SK-N-SH (cell line): ENCODE measurements around the gene PDE4B. TPM values are rescaled to one million over a fixed set of nuclear protein-coding genes. Genes with fewer than 3 reads are reported as not detected.

Experiments used
- CTCF ChIA-PET: fragments of 300-600, 350-600 bp; formaldehyde crosslinking; extraction: SDS; loops from one replicate; lab custom pipeline; 2021; lab: Yijun Ruan, JAX
- POLR2A ChIA-PET: fragments of 350-600 bp; sonication (Branson Sonifier 250); formaldehyde crosslinking; extraction: SDS; loops from one replicate; lab custom pipeline; 2020; ENCODE audit warnings: antibody characterized with exemption, inconsistent platforms; lab: Yijun Ruan, JAX
- DNase-seq: peaks from one replicate; pipeline ENCODE4 v3.0.0; 2012
- H2AFZ ChIP-seq: fragments of 200-600 bp; sonication (generic); 2 replicates; pipeline ENCODE4 v1.8.1; 2016; ENCODE audit warnings: antibody characterized with exemption, mild to moderate bottlenecking, low read depth
- H3F3A ChIP-seq: fragments of 200-600 bp; sonication (generic); replicated peaks from 2 replicates; pipeline ENCODE3; 2016; ENCODE audit warnings: antibody characterized with exemption, mild to moderate bottlenecking; ENCODE audit not compliant: insufficient read depth
- H3K27ac ChIP-seq, 2 experiments: fragments of 200-500 bp in 1 of 2; fragments of 200-600 bp in 1 of 2; sonication (Bioruptor generic) in 1 of 2; sonication (generic), shearing (Covaris generic) in 1 of 2; 2 replicates each; pipeline versions ENCODE4 v1.5.1 to v1.6.1; 2014 to 2016; ENCODE audit warnings: low read depth in 2 of 2, inconsistent platforms in 1 of 2, low read length in 1 of 2, mild to moderate bottlenecking in 1 of 2, mixed read lengths in 1 of 2
- H3K27me3 ChIP-seq: fragments of 200-600 bp; sonication (generic), shearing (Covaris generic); 2 replicates; pipeline ENCODE4 v1.6.1; 2016; ENCODE audit warnings: mixed run types; ENCODE audit not compliant: insufficient read depth
- H3K36me3 ChIP-seq, 2 experiments: fragments of 200-500 bp in 1 of 2; fragments of 200-600 bp in 1 of 2; sonication (Bioruptor generic) in 1 of 2; sonication (generic) in 1 of 2; replicated peaks in 1 of 2; 2 replicates each; pipeline versions ENCODE3 to v1.5.1; 2014 to 2016; ENCODE audit warnings: low read length in 1 of 2, mild to moderate bottlenecking in 1 of 2; ENCODE audit not compliant: insufficient read depth in 2 of 2, control insufficient read depth in 1 of 2
- H3K4me1 ChIP-seq, 2 experiments: fragments of 200-500 bp in 1 of 2; fragments of 200-600 bp in 1 of 2; sonication (Bioruptor generic) in 1 of 2; sonication (generic), shearing (Covaris generic) in 1 of 2; 2 replicates each; pipeline versions ENCODE4 v1.5.1 to v1.6.1; 2014 to 2016; ENCODE audit warnings: low read depth in 1 of 2, low read length in 1 of 2, mixed run types in 1 of 2; ENCODE audit not compliant: insufficient read depth in 2 of 2, control insufficient read depth in 1 of 2
- H3K4me2 ChIP-seq: fragments of 200-600 bp; sonication (generic), shearing (Covaris generic); 2 replicates; pipeline ENCODE4 v1.6.1; 2017; ENCODE audit warnings: mixed run types
- H3K4me3 ChIP-seq, 2 experiments: fragments of 200-500 bp in 1 of 2; fragments of 200-600 bp in 1 of 2; sonication (Bioruptor generic) in 1 of 2; sonication (generic), shearing (Covaris generic) in 1 of 2; 2 replicates each; pipeline versions ENCODE4 v1.5.1 to v1.8.1; 2014 to 2016; ENCODE audit warnings: low read depth in 2 of 2, inconsistent platforms in 1 of 2, low read length in 1 of 2, mild to moderate bottlenecking in 1 of 2, mixed read lengths in 1 of 2, moderate library complexity in 1 of 2
- H3K79me2 ChIP-seq: fragments of 200-600 bp; sonication (generic); 2 replicates; pipeline ENCODE4 v1.8.1; 2017; ENCODE audit warnings: mild to moderate bottlenecking; ENCODE audit not compliant: insufficient read depth
- H3K9ac ChIP-seq: fragments of 200-600 bp; sonication (generic); 2 replicates; pipeline ENCODE4 v1.6.1; 2017; ENCODE audit warnings: mixed run types
- H3K9me2 ChIP-seq: fragments of 200-600 bp; sonication (generic); 2 replicates; pipeline ENCODE4 v1.6.1; 2017; ENCODE audit warnings: mixed run types
- H3K9me3 ChIP-seq: fragments of 200-600 bp; sonication (generic); 2 replicates; pipeline ENCODE4 v1.6.1; 2017; ENCODE audit warnings: mixed run types, mild to moderate bottlenecking, moderate library complexity
- H4K20me1 ChIP-seq: fragments of 200-600 bp; sonication (generic); 2 replicates; pipeline ENCODE4 v1.6.1; 2017; ENCODE audit warnings: mild to moderate bottlenecking, mixed run types; ENCODE audit not compliant: insufficient read depth
- ELF1 ChIP-seq: IDR thresholded peaks from 2 replicates; pipeline ENCODE4 v1.4.0; 2012
- GATA2 ChIP-seq: sonication (generic); formaldehyde crosslinking; IDR thresholded peaks from 2 replicates; pipeline ENCODE4 v1.5.0; 2020; ENCODE audit warnings: mild to moderate bottlenecking, missing genetic modification reagents
- MEF2A ChIP-seq: IDR thresholded peaks from 2 replicates; pipeline ENCODE4 v1.4.0; 2012; ENCODE audit warnings: low read depth, borderline replicate concordance
- POLR2AphosphoS5 ChIP-seq: IDR thresholded peaks from 2 replicates; pipeline ENCODE4 v1.6.1; 2012; ENCODE audit warnings: low read depth, low read length
- RCOR1 ChIP-seq: fragments of 150-350 bp; IDR thresholded peaks from 2 replicates; pipeline ENCODE4 v1.6.1; 2017; ENCODE audit warnings: antibody characterized with exemption, low read length
- TCF12 ChIP-seq: IDR thresholded peaks from 2 replicates; pipeline ENCODE4 v1.4.0; 2012
- WGBS: methylation state at CpG from one replicate; pipeline ENCODE4 v1.1.6; 2017; ENCODE audit warnings: low lambda C conversion rate; 5-methylcytosine and 5-hydroxymethylcytosine counted together
- polyA plus RNA-seq, 3 experiments: library from polyadenylated mRNA; depleted of rRNA; stranded (reverse); fragments of >200 nt; gene quantifications; 2 replicates each; pipeline ENCODE4 v1.2.3, GENCODE V29; 2012
- TF ChIP-seq, protein P1 (sequence below): IDR thresholded peaks from 2 replicates; pipeline ENCODE4 v1.4.0; 2012; ENCODE audit warnings: low read depth, borderline replicate concordance
- TF ChIP-seq, protein P2 (sequence below): fragments of 200-600 bp; sonication (generic); IDR thresholded peaks from 2 replicates; pipeline ENCODE4 v1.6.1; 2017; ENCODE audit warnings: antibody characterized with exemption, mild to moderate bottlenecking, moderate library complexity
- TF ChIP-seq, protein P3 (sequence below): IDR thresholded peaks from 2 replicates; pipeline ENCODE4 v1.4.0; 2012; ENCODE audit warnings: low read depth

The PDE4B gene
- polyA plus RNA-seq, 1 of the 3 experiments (the other 2 are of a cell fraction), result 1.9 TPM

DNA sequence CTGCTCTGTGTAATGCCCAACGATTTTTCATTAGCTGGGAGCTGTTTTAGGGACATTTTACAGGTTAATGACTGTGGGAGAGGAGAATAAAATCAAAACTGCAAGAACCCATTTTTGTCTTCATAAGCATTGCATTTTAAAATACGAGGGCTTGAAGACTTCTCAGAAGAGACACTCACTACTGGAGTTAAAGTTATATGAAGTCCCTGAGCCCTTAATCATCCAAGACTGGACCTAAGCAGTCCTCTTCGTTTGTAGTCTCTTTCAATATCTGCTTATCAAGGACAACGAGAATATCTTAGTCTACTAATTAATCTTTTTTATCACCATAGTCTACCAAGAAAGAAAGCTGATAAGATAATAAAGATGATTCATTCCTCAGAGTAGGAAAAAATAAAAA lies 564.3 kb downstream of the PDE4B start:
- Histone ChIP-seq H3K4me3 (no peak overlapping the region), H3K79me2 (no peaks in the 10 kb centered on the region), H2AFZ (no peak overlapping the region), H3K4me2 (no peak overlapping the region)
- no peak for TF ChIP-seq MEF2A
- no peak for TF ChIP-seq POLR2AphosphoS5
- TF ChIP-seq, protein P1, sequence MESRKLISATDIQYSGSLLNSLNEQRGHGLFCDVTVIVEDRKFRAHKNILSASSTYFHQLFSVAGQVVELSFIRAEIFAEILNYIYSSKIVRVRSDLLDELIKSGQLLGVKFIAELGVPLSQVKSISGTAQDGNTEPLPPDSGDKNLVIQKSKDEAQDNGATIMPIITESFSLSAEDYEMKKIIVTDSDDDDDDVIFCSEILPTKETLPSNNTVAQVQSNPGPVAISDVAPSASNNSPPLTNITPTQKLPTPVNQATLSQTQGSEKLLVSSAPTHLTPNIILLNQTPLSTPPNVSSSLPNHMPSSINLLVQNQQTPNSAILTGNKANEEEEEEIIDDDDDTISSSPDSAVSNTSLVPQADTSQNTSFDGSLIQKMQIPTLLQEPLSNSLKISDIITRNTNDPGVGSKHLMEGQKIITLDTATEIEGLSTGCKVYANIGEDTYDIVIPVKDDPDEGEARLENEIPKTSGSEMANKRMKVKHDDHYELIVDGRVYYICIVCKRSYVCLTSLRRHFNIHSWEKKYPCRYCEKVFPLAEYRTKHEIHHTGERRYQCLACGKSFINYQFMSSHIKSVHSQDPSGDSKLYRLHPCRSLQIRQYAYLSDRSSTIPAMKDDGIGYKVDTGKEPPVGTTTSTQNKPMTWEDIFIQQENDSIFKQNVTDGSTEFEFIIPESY, result no peak
- TF ChIP-seq, protein P2, sequence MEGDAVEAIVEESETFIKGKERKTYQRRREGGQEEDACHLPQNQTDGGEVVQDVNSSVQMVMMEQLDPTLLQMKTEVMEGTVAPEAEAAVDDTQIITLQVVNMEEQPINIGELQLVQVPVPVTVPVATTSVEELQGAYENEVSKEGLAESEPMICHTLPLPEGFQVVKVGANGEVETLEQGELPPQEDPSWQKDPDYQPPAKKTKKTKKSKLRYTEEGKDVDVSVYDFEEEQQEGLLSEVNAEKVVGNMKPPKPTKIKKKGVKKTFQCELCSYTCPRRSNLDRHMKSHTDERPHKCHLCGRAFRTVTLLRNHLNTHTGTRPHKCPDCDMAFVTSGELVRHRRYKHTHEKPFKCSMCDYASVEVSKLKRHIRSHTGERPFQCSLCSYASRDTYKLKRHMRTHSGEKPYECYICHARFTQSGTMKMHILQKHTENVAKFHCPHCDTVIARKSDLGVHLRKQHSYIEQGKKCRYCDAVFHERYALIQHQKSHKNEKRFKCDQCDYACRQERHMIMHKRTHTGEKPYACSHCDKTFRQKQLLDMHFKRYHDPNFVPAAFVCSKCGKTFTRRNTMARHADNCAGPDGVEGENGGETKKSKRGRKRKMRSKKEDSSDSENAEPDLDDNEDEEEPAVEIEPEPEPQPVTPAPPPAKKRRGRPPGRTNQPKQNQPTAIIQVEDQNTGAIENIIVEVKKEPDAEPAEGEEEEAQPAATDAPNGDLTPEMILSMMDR, result no peak
- no peak for TF ChIP-seq TCF12
- TF ChIP-seq ELF1, result no peak
- no peak for TF ChIP-seq RCOR1
- no peak for TF ChIP-seq GATA2 (CRISPR knock-in tag)
- TF ChIP-seq, all 33 proteins: peak for 0
- H3K9me2 ChIP-seq, result no peaks in the 10 kb centered on the region
- no peaks in the 10 kb centered on the region for H3K36me3 ChIP-seq
- CTCF ChIA-PET, result interaction anchor here (1.0 to 2.5 kb wide), 3 partner anchors 9 to 89 kb away, joined by 4 to 9 read pairs (median 7); no protein-coding TSS in a partner anchor
- H3K27ac ChIP-seq, result peak overlapping the region in 1 of 2 experiments; percentile 73; a peak in 2 of 4 replicates
- H4K20me1 ChIP-seq, result no peaks in the 10 kb centered on the region
- peaks cover 14% of the 10 kb centered on the region for H3F3A ChIP-seq
- H3K9ac ChIP-seq, result no peak overlapping the region
- H3K4me1 ChIP-seq, result peaks cover 30 to 31% of the 10 kb centered on the region in 2 experiments; a peak in 3 of 4 replicates
- no peaks in the 10 kb centered on the region for H3K27me3 ChIP-seq
- 72% methylated on average over 4 of the region's 4 CpGs for WGBS
- POLR2A ChIA-PET, result interaction anchor here (0.9 kb wide), 1 partner anchor 25 kb away, joined by 3 read pairs; no protein-coding TSS in a partner anchor
- no peaks in the 10 kb centered on the region for H3K9me3 ChIP-seq
- no peak for DNase-seq

DNA sequence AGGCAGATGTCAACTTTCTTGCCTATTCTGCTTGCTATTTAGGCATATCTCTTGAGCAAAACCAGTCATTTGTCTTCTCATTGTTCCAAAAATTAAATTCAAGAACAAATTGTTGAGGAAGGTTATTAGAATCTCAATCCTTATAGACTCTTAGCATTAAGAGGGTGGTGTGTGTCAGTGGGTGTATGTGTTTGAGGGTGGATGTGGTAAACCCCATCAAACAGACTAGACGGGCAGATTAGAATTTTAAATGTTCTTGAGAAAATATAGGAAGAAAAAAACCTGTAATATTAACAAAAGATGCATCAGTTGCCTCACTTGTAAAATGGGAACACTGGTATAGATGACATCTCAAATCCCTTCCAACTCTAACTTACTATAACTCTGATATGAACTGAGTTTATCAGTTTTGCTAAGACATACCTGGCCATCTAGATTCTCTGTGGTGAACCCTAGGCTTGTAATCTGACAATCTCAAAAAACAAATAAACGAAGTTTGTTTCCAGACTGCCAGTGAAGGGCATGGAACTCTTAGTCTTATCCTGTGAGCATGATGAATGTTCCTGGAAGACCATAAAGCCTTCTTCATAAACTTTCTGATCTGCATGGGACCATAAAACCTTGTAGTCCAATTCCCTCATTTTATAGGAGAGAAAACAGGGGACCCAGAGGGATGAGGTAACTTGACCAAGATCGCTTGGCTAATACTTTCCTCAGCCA lies 564.9 kb downstream of the PDE4B start:
- H3K79me2 ChIP-seq, result no peaks in the 10 kb centered on the region
- H3K4me2 ChIP-seq, result no peak overlapping the region
- no peak overlapping the region for H3K9ac ChIP-seq
- no peak overlapping the region for H2AFZ ChIP-seq
- 93% methylated on average over 3 of the region's 3 CpGs for WGBS
- H3F3A ChIP-seq, result peaks cover 14% of the 10 kb centered on the region
- H3K27ac ChIP-seq, result peak overlapping the region in 1 of 2 experiments; percentile 73; a peak in 1 of 4 replicates
- CTCF ChIA-PET, result interaction anchor here (1.5 to 2.5 kb wide), 2 partner anchors 9 to 89 kb away, joined by 7 to 9 read pairs; no protein-coding TSS in a partner anchor
- peaks cover 24 to 31% of the 10 kb centered on the region in 2 experiments; a peak in 3 of 4 replicates for H3K4me1 ChIP-seq
- H4K20me1 ChIP-seq, result no peaks in the 10 kb centered on the region
- no peaks in the 10 kb centered on the region for H3K27me3 ChIP-seq
- no peak for DNase-seq
- TF ChIP-seq, protein P3, sequence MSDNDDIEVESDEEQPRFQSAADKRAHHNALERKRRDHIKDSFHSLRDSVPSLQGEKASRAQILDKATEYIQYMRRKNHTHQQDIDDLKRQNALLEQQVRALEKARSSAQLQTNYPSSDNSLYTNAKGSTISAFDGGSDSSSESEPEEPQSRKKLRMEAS, result no peak
- TF ChIP-seq, all 33 proteins: peak for 0
- H3K9me2 ChIP-seq, result no peaks in the 10 kb centered on the region
- no peaks in the 10 kb centered on the region for H3K36me3 ChIP-seq
- POLR2A ChIA-PET, result no interaction called here
- no peaks in the 10 kb centered on the region for H3K9me3 ChIP-seq
- H3K4me3 ChIP-seq, result no peak overlapping the region
